GM23248 (cell line): Measurements from ENCODE around the gene DSN1. TPM values are rescaled to one million over a fixed set of nuclear protein-coding genes. Genes with fewer than 3 reads are reported as not detected.
A peak's percentile ranks its signal among the peaks of the same experiment; 100 is the strongest.

Source experiments
- DNase-seq: peaks from one replicate; pipeline ENCODE4 v3.0.0-alpha.2; 2015
- H2AFZ ChIP-seq: fragments of 200-600 bp; sonication (generic); 2 replicates; pipeline ENCODE4 v1.6.1; 2016; ENCODE audit warnings: antibody characterized with exemption
- H3F3A ChIP-seq: fragments of 200-600 bp; sonication (generic); 2 replicates; pipeline ENCODE4 v1.6.1; 2016; ENCODE audit warnings: mild to moderate bottlenecking, antibody characterized with exemption, mixed run types; ENCODE audit not compliant: insufficient read depth
- H3K27ac ChIP-seq: fragments of 200-600 bp; sonication (generic); 2 replicates; pipeline ENCODE4 v1.5.1; 2016; ENCODE audit warnings: mild to moderate bottlenecking
- H3K27me3 ChIP-seq: fragments of 200-600 bp; sonication (generic); replicated peaks from 2 replicates; pipeline ENCODE4 v1.6.1; 2016; ENCODE audit warnings: mild to moderate bottlenecking; ENCODE audit not compliant: insufficient read depth
- H3K36me3 ChIP-seq: fragments of 200-600 bp; sonication (generic); 2 replicates; pipeline ENCODE4 v1.6.1; 2016; ENCODE audit warnings: low read depth, mild to moderate bottlenecking
- H3K4me1 ChIP-seq: fragments of 200-600 bp; sonication (generic); 2 replicates; pipeline ENCODE4 v1.6.1; 2016; ENCODE audit warnings: mild to moderate bottlenecking; ENCODE audit not compliant: insufficient read depth
- H3K4me2 ChIP-seq: fragments of 200-600 bp; sonication (generic); one replicate; pipeline ENCODE4 v1.6.1; 2016; ENCODE audit warnings: mild to moderate bottlenecking; ENCODE audit not compliant: unreplicated experiment
- H3K4me3 ChIP-seq: fragments of 200-600 bp; sonication (generic); 2 replicates; pipeline ENCODE4 v1.5.1; 2016; ENCODE audit warnings: mild to moderate bottlenecking
- H3K79me2 ChIP-seq: fragments of 200-600 bp; sonication (generic); 2 replicates; pipeline ENCODE4 v1.6.1; 2016; ENCODE audit warnings: mild to moderate bottlenecking; ENCODE audit not compliant: insufficient read depth
- H3K9ac ChIP-seq: fragments of 200-600 bp; sonication (generic); 2 replicates; pipeline ENCODE4 v1.6.1; 2016; ENCODE audit warnings: mild to moderate bottlenecking
- H3K9me2 ChIP-seq: fragments of 200-600 bp; sonication (generic); 2 replicates; pipeline ENCODE4 v1.6.1; 2016; ENCODE audit warnings: mixed run types, mild to moderate bottlenecking, moderate library complexity; ENCODE audit not compliant: insufficient read depth
- H3K9me3 ChIP-seq: fragments of 200-600 bp; sonication (generic); one replicate; pipeline ENCODE4 v1.6.1; 2017; ENCODE audit warnings: low read depth
- H4K20me1 ChIP-seq: fragments of 200-600 bp; sonication (generic); 2 replicates; pipeline ENCODE4 v1.6.0; 2016; ENCODE audit not compliant: insufficient read depth
- EZH2 ChIP-seq: fragments of 200-600 bp; sonication (generic); IDR thresholded peaks from 2 replicates; pipeline ENCODE4 v1.6.1; 2018; ENCODE audit warnings: antibody characterized with exemption, mild to moderate bottlenecking; ENCODE audit not compliant: insufficient read depth, poor library complexity, severe bottlenecking
- EZH2phosphoT487 ChIP-seq: fragments of 200-600 bp; sonication (generic); IDR thresholded peaks from 2 replicates; pipeline ENCODE4 v1.6.1; 2018; ENCODE audit warnings: antibody characterized with exemption, moderate library complexity, mild to moderate bottlenecking, low read depth; ENCODE audit not compliant: insufficient read depth
- WGBS, 2 experiments: methylation state at CpG; one replicate each; pipeline ENCODE4 v1.1.6; 2015 to 2017; ENCODE audit warnings: low lambda C conversion rate in 2 of 2, low coverage in 1 of 2; ENCODE audit errors: missing lambda C conversion rate in 2 of 2; 5-methylcytosine and 5-hydroxymethylcytosine counted together
- in situ Hi-C: fragments of 300-500 bp; cut with MboI; formaldehyde crosslinking; loops from 2 replicates; pipeline ENCODE4 v1.15.0; 2020
- polyA plus RNA-seq: library from polyadenylated mRNA; unstranded; fragments of >200 nt; fragmentation: Nextera tagmentation; extraction: Ambion mirVana; gene quantifications from 2 replicates; pipeline ENCODE4 v1.2.1, GENCODE V29; 2016
- total RNA-seq: library from RNA; depleted of rRNA; stranded (reverse); fragments of >200 nt; shearing (Covaris generic); gene quantifications from 2 replicates; pipeline ENCODE4 v1.2.3, GENCODE V29; 2014

The DSN1 gene
- total and polyA plus RNA-seq, 2 experiments from 2014 or later: 13.0 to 15.6 TPM

DNA sequence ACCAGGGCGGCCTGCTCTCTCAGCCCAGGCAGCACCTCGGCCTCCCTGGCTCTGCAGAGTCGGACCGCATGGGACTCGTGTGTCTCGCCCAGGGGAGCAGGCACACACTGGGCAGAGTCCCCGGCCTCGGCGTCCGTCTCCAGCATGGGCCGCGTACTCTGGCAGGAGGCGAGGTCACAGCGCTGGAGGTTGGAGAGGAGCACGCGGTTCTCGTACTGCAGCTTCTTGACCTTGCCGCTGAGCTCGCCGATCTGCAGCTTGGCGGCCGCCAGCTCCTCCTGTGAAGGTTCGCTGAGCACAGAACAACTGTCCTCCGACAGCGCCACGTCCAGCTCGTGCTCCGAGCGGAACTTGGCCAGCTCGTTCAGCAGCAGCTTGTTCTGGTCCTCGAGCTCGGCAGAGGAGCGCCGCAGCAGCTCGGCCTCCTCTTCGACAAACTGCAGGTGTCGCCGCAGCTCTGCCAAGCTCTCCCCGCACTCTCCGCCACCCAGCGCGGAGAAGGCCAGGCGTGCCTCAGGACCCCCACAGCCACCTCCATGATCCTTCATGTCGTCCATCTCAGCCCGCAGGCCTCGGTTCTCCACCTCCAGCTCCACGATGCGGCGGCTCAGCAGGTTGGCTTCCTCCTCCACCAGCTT lies 42.0 kb upstream of the DSN1 start:
- Histone ChIP-seq H3K4me3 (no peak overlapping the region), H3K27ac (no peak overlapping the region), H2AFZ (no peak overlapping the region), H3F3A (0 out of 2 replicates have a peak, but pooled peaks cover 4% of the 10 kb centered on the region), H4K20me1 (no peaks in the 10 kb centered on the region), H3K36me3 (peaks cover 20% of the 10 kb centered on the region), H3K9me2 (no peaks in the 10 kb centered on the region), H3K4me1 (no peaks in the 10 kb centered on the region), H3K79me2 (peaks cover 40% of the 10 kb centered on the region), H3K27me3 (no peaks in the 10 kb centered on the region), H3K9me3 (no peaks in the 10 kb centered on the region), H3K4me2 (no peak overlapping the region), H3K9ac (no peak overlapping the region)
- in situ Hi-C loops: no loop called here
- TF ChIP-seq EZH2 (no peak), EZH2phosphoT487 (no peak)
- DNase-seq: no peak
- WGBS, 2 experiments: 94 to 97% methylated on average over 43 to 49 of the region's 49 CpGs

DNA sequence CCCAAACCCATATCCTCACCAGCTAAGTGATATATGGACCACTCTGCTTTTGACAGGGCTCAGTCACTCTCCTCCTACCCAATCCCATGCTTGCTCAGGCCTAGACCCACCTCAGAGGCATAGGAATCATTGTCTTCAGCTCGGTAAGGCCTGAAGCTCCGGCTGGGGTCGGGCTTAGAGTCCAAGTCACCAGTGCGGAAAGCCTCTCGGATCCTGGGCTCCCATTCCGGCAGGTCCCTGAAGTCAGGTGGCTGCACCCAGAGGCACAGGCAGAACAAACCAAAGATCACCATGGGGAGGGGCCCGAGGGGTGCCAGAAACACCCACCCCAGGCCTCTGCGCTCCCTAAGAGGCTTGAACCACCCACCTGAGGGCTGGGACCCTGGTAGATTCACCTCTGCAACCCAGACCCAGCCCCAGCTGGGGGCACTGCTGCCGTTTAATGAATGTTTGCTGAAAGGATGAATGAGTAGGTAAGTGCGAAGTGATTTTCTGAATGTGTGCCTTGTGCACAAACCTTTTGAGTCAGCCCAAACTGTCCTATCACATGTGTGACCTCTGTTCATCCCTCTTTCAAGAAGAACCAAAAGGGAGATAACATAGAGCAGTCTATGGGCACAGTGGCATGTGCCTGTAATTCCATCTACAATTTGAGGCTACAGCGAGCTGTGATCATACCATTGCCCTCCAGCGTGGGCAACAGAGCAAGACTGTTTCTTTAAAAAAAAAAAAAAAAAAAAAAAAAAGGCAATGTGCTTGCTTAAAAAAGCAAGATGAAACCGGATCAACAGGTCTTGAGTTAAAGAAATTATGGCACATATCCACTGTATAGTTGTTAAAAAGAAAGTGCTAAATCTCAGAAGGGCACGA lies 39.3 kb upstream of the DSN1 start:
- H3K9me2 ChIP-seq: no peaks in the 10 kb centered on the region

DNA sequence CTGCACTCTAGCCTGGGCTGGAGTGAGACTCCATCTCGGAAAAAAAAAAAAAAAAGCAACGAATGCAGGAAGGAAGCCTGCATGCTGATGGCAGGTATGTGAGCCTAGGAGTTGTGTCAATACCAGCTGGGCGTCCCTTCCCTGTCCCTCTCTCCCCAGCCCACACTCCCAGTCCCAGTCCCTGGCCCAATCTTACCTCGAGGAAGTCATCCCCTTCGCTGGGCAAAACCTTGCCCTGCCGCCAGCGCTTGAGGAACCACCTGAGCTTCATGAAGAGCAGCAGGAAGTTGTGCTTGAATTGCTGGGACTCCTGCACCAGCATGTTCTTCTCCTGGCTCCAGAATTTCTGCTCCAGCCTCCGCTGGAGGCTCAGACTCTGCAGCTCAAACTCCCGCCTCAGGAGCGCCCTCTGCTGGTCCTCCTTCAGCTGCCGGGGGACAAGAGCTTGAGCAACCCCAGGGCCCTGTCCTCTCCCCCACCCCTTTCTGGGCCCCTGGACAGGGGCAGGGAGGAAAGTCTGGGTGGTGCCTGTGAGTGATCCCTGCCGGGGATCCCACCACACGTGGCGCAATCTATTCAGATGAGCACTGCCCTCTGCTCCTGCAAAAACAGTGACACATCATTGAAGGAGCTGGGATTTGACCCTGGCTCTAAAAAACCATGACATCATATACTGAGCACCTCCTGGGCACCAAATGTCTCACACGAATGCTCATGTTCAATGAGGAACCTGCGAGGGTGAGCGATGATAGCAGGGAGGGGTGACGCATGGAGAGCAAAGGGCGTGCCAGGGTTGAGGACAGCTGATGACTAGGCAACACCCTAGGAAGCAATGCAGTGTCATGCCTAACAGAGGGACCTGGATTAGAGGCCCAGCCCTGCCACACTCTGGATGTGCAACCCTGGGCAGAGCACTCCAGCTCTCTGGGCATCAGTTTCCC lies 35.0 kb upstream of the DSN1 start:
- no peak overlapping the region for H3K4me3 ChIP-seq
- no peak overlapping the region for H3K4me2 ChIP-seq
- H3F3A ChIP-seq: peaks cover 7% of the 10 kb centered on the region; the same call in 1 of the 2 replicates
- H3K79me2 ChIP-seq: peaks cover 18% of the 10 kb centered on the region
- no peak overlapping the region for H2AFZ ChIP-seq
- peak overlapping the region; percentile 88 for H3K27ac ChIP-seq
- H3K9me2 ChIP-seq: no peaks in the 10 kb centered on the region
- no peaks in the 10 kb centered on the region for H4K20me1 ChIP-seq
- peaks cover 13% of the 10 kb centered on the region; the same call in 1 of the 2 replicates for H3K36me3 ChIP-seq
- peaks cover 5% of the 10 kb centered on the region for H3K4me1 ChIP-seq
- H3K9ac ChIP-seq: peak overlapping the region; percentile 58
- WGBS, 2 experiments: 50 to 57% methylated on average over 17 to 19 of the region's 19 CpGs
- DNase-seq: peak; percentile 97
- no peaks in the 10 kb centered on the region for H3K9me3 ChIP-seq
- H3K27me3 ChIP-seq: no peaks in the 10 kb centered on the region
- in situ Hi-C loops: no loop called here
- no peak for TF ChIP-seq EZH2
- TF ChIP-seq EZH2phosphoT487: no peak

More for the DNA sequence above, 39.3 kb upstream of the DSN1 start:
- Histone ChIP-seq H3K27ac (no peak overlapping the region), H3K79me2 (peaks cover 28% of the 10 kb centered on the region), H3F3A (peaks cover 7% of the 10 kb centered on the region; the same call in 1 of the 2 replicates), H2AFZ (no peak overlapping the region), H4K20me1 (no peaks in the 10 kb centered on the region), H3K9ac (no peak overlapping the region), H3K4me3 (no peak overlapping the region), H3K27me3 (no peaks in the 10 kb centered on the region), H3K36me3 (peaks cover 20% of the 10 kb centered on the region), H3K4me2 (no peak overlapping the region), H3K9me3 (no peaks in the 10 kb centered on the region), H3K4me1 (peaks cover 5% of the 10 kb centered on the region)
- DNase-seq: no peak
- in situ Hi-C loops: no loop called here
- no peak for TF ChIP-seq EZH2
- no peak for TF ChIP-seq EZH2phosphoT487
- WGBS, 2 experiments: 91 to 92% methylated on average over 14 of the region's 14 CpGs

DNA sequence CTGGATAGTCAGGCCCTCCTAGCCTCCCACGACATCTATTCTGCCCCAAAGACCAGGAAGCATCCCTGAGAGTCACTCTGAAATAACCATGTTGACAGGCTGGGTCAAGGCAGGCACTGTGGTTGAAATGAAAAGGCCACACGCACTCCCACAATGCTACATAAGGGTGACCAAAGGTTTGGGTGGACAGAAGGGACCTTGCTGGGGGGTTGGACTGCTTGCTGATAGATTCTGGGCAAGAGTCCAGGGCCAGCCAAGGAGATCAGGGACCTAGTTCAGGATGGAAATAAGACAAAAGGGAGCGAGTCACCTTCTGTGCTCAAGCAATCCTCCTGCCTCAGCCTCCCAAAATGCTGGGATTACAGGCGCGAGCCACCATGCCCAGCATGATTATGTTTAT lies 32.5 kb upstream of the DSN1 start:
- Histone ChIP-seq H3K36me3 (peaks cover 13% of the 10 kb centered on the region; the same call in 1 of the 2 replicates), H3K9ac (no peak overlapping the region), H3K27me3 (no peaks in the 10 kb centered on the region), H3K27ac (no peak overlapping the region), H3F3A (peaks cover 7% of the 10 kb centered on the region; the same call in 1 of the 2 replicates), H3K9me2 (no peaks in the 10 kb centered on the region), H2AFZ (no peak overlapping the region), H4K20me1 (no peaks in the 10 kb centered on the region), H3K4me2 (no peak overlapping the region), H3K4me1 (peaks cover 5% of the 10 kb centered on the region), H3K79me2 (no peaks in the 10 kb centered on the region; the same call in 1 of the 2 replicates), H3K4me3 (no peak overlapping the region), H3K9me3 (no peaks in the 10 kb centered on the region)
- DNase-seq: no peak
- 95 to 100% methylated on average over 5 of the region's 5 CpGs for WGBS, 2 experiments
- no peak for TF ChIP-seq EZH2
- TF ChIP-seq EZH2phosphoT487: no peak
- in situ Hi-C loops: no loop called here
